Smooth muscle cell (in vitro differentiated cells): Measurements from ENCODE around the gene PRR9. TPM values are rescaled to one million over a fixed set of nuclear protein-coding genes. Genes with fewer than 3 reads are reported as not detected.

Experiments used
- DNase-seq: peaks from one replicate; lab custom pipeline; 2025; ENCODE audit not compliant: unreplicated experiment; lab: John Stamatoyannopoulos, UW
- H2AFZ ChIP-seq: fragments of 200-600 bp; sonication (generic); 2 replicates; pipeline ENCODE4 v1.6.0; 2016; ENCODE audit warnings: antibody characterized with exemption, low read depth, mild to moderate bottlenecking
- H3F3A ChIP-seq: fragments of 200-600 bp; sonication (generic); 2 replicates; pipeline ENCODE4 v1.6.0; 2017; ENCODE audit warnings: antibody characterized with exemption, low read depth
- H3K27ac ChIP-seq: fragments of 200-600 bp; sonication (generic); 2 replicates; pipeline ENCODE4 v1.5.1; 2016; ENCODE audit warnings: low read depth, mild to moderate bottlenecking
- H3K27me3 ChIP-seq: fragments of 200-600 bp; sonication (generic); 2 replicates; pipeline ENCODE4 v1.6.1; 2016; ENCODE audit warnings: low read depth, mild to moderate bottlenecking
- H3K36me3 ChIP-seq: fragments of 200-600 bp; sonication (generic); 2 replicates; pipeline ENCODE4 v1.5.1; 2016; ENCODE audit warnings: low read depth
- H3K4me1 ChIP-seq: fragments of 200-600 bp; sonication (generic); 2 replicates; pipeline ENCODE4 v1.5.1; 2016; ENCODE audit warnings: low read depth
- H3K4me2 ChIP-seq: fragments of 200-600 bp; sonication (generic); 2 replicates; pipeline ENCODE4 v1.6.0; 2016; ENCODE audit warnings: mild to moderate bottlenecking
- H3K4me3 ChIP-seq: fragments of 200-600 bp; sonication (generic); 2 replicates; pipeline ENCODE4 v1.5.1; 2016; ENCODE audit warnings: mild to moderate bottlenecking
- H3K79me2 ChIP-seq: fragments of 200-600 bp; sonication (generic); 2 replicates; pipeline ENCODE4 v1.6.0; 2016; ENCODE audit warnings: low read depth, mild to moderate bottlenecking
- H3K9ac ChIP-seq: fragments of 200-600 bp; sonication (generic); 2 replicates; pipeline ENCODE4 v1.6.0; 2016; ENCODE audit warnings: low read depth
- H3K9me3 ChIP-seq: fragments of 200-600 bp; sonication (generic); replicated peaks from 2 replicates; pipeline ENCODE4 v1.5.1; 2016; ENCODE audit warnings: low read depth
- H4K20me1 ChIP-seq: fragments of 200-600 bp; sonication (generic); 2 replicates; pipeline ENCODE4 v1.6.0; 2016; ENCODE audit warnings: low read depth
- CTCF ChIP-seq: fragments of 200-600 bp; sonication (generic); IDR thresholded peaks from 2 replicates; pipeline ENCODE4 v1.5.1; 2017; ENCODE audit warnings: borderline replicate concordance, mild to moderate bottlenecking, antibody characterized with exemption; ENCODE audit not compliant: insufficient read depth, poor library complexity, severe bottlenecking
- WGBS: methylation state at CpG from one replicate; pipeline ENCODE4 v1.1.7; 2016; ENCODE audit warnings: low lambda C conversion rate; 5-methylcytosine and 5-hydroxymethylcytosine counted together
- polyA plus RNA-seq: library from polyadenylated mRNA; unstranded; fragments of >200 nt; fragmentation: Nextera tagmentation; extraction: Ambion mirVana; gene quantifications from 2 replicates; pipeline ENCODE4 v1.2.1, GENCODE V29; 2016
- total RNA-seq: library from RNA; depleted of rRNA; stranded (reverse); fragments of >200 nt; gene quantifications from 2 replicates; pipeline ENCODE4 v1.2.3, GENCODE V29; 2014

PRR9 gene
- total and polyA plus RNA-seq, 2 experiments from 2014 or later, result 3.0 to 9.0 TPM

- H3K27me3 ChIP-seq, result no peaks in the 10 kb centered on the region
- H3F3A ChIP-seq, result no peaks in the 10 kb centered on the region
- 57% methylated on average over 10 of the region's 10 CpGs for WGBS
- H3K9me3 ChIP-seq, result no peaks in the 10 kb centered on the region
- H3K36me3 ChIP-seq, result no peaks in the 10 kb centered on the region
- no peak overlapping the region for H3K4me3 ChIP-seq
- H3K4me1 ChIP-seq, result no peaks in the 10 kb centered on the region
- no peak overlapping the region for H3K27ac ChIP-seq
- no peak overlapping the region for H3K4me2 ChIP-seq
- H4K20me1 ChIP-seq, result no peaks in the 10 kb centered on the region
- no peak for TF ChIP-seq CTCF
- no peak overlapping the region for H2AFZ ChIP-seq
- no peaks in the 10 kb centered on the region for H3K79me2 ChIP-seq
- no peak overlapping the region for H3K9ac ChIP-seq
- no peak for DNase-seq
Measured at GRCh38 chr1:153262462-153263157, 45.2 kb downstream of the PRR9 start.

- H3K9ac ChIP-seq, result no peak overlapping the region
- no peaks in the 10 kb centered on the region for H4K20me1 ChIP-seq
- no peaks in the 10 kb centered on the region for H3K9me3 ChIP-seq
- no peaks in the 10 kb centered on the region for H3K27me3 ChIP-seq
- no peaks in the 10 kb centered on the region for H3K36me3 ChIP-seq
- H3F3A ChIP-seq, result no peaks in the 10 kb centered on the region
- no peak overlapping the region for H2AFZ ChIP-seq
- 90% methylated on average over 1 of the region's 1 CpG for WGBS
- no peak overlapping the region for H3K4me2 ChIP-seq
- H3K4me3 ChIP-seq, result no peak overlapping the region
- H3K4me1 ChIP-seq, result no peaks in the 10 kb centered on the region
- no peak overlapping the region for H3K27ac ChIP-seq
- no peak for TF ChIP-seq CTCF
- no peaks in the 10 kb centered on the region for H3K79me2 ChIP-seq
- DNase-seq, result no peak
Measured at GRCh38 chr1:153265457-153265856, 48.1 kb downstream of the PRR9 start.

Other genes with a start within 250 kb of the PRR9 start
- gene SPRR4, start 246.9 kb upstream of the PRR9 start, total RNA-seq, result 5.9 TPM in 1 of 2 replicates, not detected in the other
- gene SPRR4, start 246.9 kb upstream of the PRR9 start, polyA plus RNA-seq, result 0.43 TPM in 1 of 2 replicates, not detected in the other
- not detected in 2 replicates for gene SPRR1A, start 233.5 kb upstream of the PRR9 start, total RNA-seq
- 14.9 and 18.0 TPM in 2 replicates for gene SPRR1A, start 233.5 kb upstream of the PRR9 start, polyA plus RNA-seq
- 55.2 and 107 TPM in 2 replicates for gene SPRR3, start 215.8 kb upstream of the PRR9 start, total RNA-seq
- 15.3 and 24.9 TPM in 2 replicates for gene SPRR3, start 215.8 kb upstream of the PRR9 start, polyA plus RNA-seq
- 23.8 and 46.5 TPM in 2 replicates for gene SPRR1B, start 186.4 kb upstream of the PRR9 start, total RNA-seq
- gene SPRR1B, start 186.4 kb upstream of the PRR9 start, polyA plus RNA-seq, result 38.0 and 82.8 TPM in 2 replicates
- gene SPRR2D, start 176.5 kb upstream of the PRR9 start, total RNA-seq, result 8.8 and 12.4 TPM in 2 replicates
- 8.1 and 16.9 TPM in 2 replicates for gene SPRR2D, start 176.5 kb upstream of the PRR9 start, polyA plus RNA-seq
- gene SPRR2A, start 160.1 kb upstream of the PRR9 start, total RNA-seq, result not detected in 2 replicates
- gene SPRR2A, start 160.1 kb upstream of the PRR9 start, polyA plus RNA-seq, result 0.45 and 1.5 TPM in 2 replicates
- gene SPRR2B, start 146.0 kb upstream of the PRR9 start, total RNA-seq, result not detected in 2 replicates
- 2.8 TPM in 1 of 2 replicates, not detected in the other for gene SPRR2B, start 146.0 kb upstream of the PRR9 start, polyA plus RNA-seq
- 1.4 TPM in 1 of 2 replicates, not detected in the other for gene SPRR2E, start 123.1 kb upstream of the PRR9 start, total RNA-seq
- gene SPRR2E, start 123.1 kb upstream of the PRR9 start, polyA plus RNA-seq, result 2.7 and 8.5 TPM in 2 replicates
- not detected in 2 replicates for gene SPRR2F, start 104.1 kb upstream of the PRR9 start, total RNA-seq
- not detected in 2 replicates for gene SPRR2F, start 104.1 kb upstream of the PRR9 start, polyA plus RNA-seq
- gene SPRR2G, start 66.7 kb upstream of the PRR9 start, total RNA-seq, result 22.0 and 39.7 TPM in 2 replicates
- gene SPRR2G, start 66.7 kb upstream of the PRR9 start, polyA plus RNA-seq, result 35.4 and 103 TPM in 2 replicates
- not detected in 2 replicates for gene LELP1, start 14.2 kb upstream of the PRR9 start, total RNA-seq
- not detected in 2 replicates for gene LELP1, start 14.2 kb upstream of the PRR9 start, polyA plus RNA-seq
- gene LORICRIN, start 42.1 kb downstream of the PRR9 start, total RNA-seq, result not detected in 2 replicates
- not detected in 2 replicates for gene LORICRIN, start 42.1 kb downstream of the PRR9 start, polyA plus RNA-seq
- gene PGLYRP3, start 95.4 kb downstream of the PRR9 start, total RNA-seq, result not detected in 2 replicates
- 0.31 TPM in 1 of 2 replicates, not detected in the other for gene PGLYRP3, start 95.4 kb downstream of the PRR9 start, polyA plus RNA-seq
- gene PGLYRP4, start 131.3 kb downstream of the PRR9 start, total RNA-seq, result 0.54 and 1.1 TPM in 2 replicates
- 0.43 and 0.64 TPM in 2 replicates for gene PGLYRP4, start 131.3 kb downstream of the PRR9 start, polyA plus RNA-seq
- 125 and 197 TPM in 2 replicates for gene S100A9, start 140.3 kb downstream of the PRR9 start, total RNA-seq
- 39.8 and 81.9 TPM in 2 replicates for gene S100A9, start 140.3 kb downstream of the PRR9 start, polyA plus RNA-seq
- not detected in 2 replicates for gene S100A12, start 158.0 kb downstream of the PRR9 start, total RNA-seq
- gene S100A12, start 158.0 kb downstream of the PRR9 start, polyA plus RNA-seq, result not detected in 2 replicates
- gene S100A8, start 173.5 kb downstream of the PRR9 start, total RNA-seq, result not detected in 2 replicates
- 0.79 TPM in 1 of 2 replicates, not detected in the other for gene S100A8, start 173.5 kb downstream of the PRR9 start, polyA plus RNA-seq
- gene S100A7A, start 198.9 kb downstream of the PRR9 start, total RNA-seq, result not detected in 2 replicates
- gene S100A7A, start 198.9 kb downstream of the PRR9 start, polyA plus RNA-seq, result not detected in 2 replicates
- not detected in 2 replicates for gene S100A7, start 243.1 kb downstream of the PRR9 start, total RNA-seq
- gene S100A7, start 243.1 kb downstream of the PRR9 start, polyA plus RNA-seq, result not detected in 2 replicates